22Rv1 (cell line): Measurements from ENCODE around the gene RPS27L.

Experiments
- H3K27ac ChIP-seq: fragments of 450-650 bp; 2 replicates; pipeline ENCODE4 v1.5.1; 2017
- ZFX ChIP-seq: fragments of 450-650 bp; IDR thresholded peaks from 2 replicates; pipeline ENCODE4 v1.6.1; 2017; ENCODE audit warnings: antibody characterized with exemption, borderline replicate concordance
- TF ChIP-seq, protein P1 (sequence below): fragments of 450-650 bp; IDR thresholded peaks from 2 replicates; pipeline ENCODE4 v1.5.1; 2017; ENCODE audit warnings: mild to moderate bottlenecking

Gene RPS27L

DNA sequence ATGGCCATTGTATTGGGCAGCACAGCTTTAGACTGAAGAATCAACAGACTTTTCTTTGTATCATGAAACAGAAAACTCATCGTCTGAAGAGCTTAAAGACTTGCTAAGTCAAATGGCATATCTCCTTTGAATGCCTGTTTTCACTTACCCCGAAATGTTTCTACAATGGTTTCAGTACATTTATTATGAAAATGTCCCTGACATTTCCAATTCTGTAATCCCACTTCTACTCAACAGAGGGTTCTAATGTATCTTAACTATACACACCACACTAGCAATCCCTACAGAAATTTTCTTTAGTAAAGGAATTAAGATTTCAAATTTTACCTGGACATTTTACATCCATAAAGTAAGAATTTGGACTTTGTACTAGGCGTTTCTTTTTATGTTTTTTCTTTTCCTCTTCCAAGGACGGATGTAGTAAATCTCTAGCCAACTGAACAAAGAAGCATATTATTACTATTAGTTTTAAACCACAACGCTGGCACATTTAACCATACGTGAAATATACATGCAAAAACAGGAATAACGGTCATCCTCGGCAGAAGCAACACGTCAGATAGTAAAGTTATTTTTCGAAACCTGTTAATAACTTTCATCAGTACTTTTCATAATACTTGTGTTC is 1.1 kb downstream of the RPS27L start:
- peak overlapping the region; percentile 90 for H3K27ac ChIP-seq

GRCh38 chr15:63155486-63155885 is 1.8 kb downstream of the RPS27L start:
- TF ChIP-seq, protein P1, sequence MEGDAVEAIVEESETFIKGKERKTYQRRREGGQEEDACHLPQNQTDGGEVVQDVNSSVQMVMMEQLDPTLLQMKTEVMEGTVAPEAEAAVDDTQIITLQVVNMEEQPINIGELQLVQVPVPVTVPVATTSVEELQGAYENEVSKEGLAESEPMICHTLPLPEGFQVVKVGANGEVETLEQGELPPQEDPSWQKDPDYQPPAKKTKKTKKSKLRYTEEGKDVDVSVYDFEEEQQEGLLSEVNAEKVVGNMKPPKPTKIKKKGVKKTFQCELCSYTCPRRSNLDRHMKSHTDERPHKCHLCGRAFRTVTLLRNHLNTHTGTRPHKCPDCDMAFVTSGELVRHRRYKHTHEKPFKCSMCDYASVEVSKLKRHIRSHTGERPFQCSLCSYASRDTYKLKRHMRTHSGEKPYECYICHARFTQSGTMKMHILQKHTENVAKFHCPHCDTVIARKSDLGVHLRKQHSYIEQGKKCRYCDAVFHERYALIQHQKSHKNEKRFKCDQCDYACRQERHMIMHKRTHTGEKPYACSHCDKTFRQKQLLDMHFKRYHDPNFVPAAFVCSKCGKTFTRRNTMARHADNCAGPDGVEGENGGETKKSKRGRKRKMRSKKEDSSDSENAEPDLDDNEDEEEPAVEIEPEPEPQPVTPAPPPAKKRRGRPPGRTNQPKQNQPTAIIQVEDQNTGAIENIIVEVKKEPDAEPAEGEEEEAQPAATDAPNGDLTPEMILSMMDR, result no peak
- no peak for TF ChIP-seq ZFX
- no peak overlapping the region; the same call in 1 of the 2 replicates for H3K27ac ChIP-seq

More for the DNA sequence above, 1.1 kb downstream of the RPS27L start:
- TF ChIP-seq, protein P1, result no peak
- no peak for TF ChIP-seq ZFX

GRCh38 chr15:63151665-63152064 is 5.6 kb downstream of the RPS27L start:
- TF ChIP-seq, protein P1, result no peak
- TF ChIP-seq ZFX, result no peak
- H3K27ac ChIP-seq, result no peak overlapping the region

DNA sequence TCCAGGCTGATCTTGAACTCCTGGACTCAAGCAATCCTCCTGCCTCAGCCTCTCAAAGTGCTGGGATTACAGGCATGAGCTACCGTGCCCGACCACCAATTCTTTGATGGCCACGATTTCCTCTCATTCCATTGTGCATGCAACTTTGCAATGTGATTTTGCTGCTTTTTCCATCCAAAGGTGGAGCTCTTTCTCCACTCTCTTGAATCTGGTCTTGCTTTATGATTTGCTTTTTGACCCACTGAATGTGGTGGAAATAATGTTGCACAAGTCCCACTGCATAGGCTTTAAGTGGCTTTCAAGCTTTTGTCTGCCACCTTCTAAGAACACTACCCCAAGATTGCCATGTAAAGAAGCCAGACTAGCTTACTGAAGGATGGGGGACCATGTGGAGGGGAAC is 10.6 kb downstream of the RPS27L start:
- TF ChIP-seq ZFX, result no peak
- TF ChIP-seq, protein P1, result no peak
- H3K27ac ChIP-seq, result no peak overlapping the region

DNA sequence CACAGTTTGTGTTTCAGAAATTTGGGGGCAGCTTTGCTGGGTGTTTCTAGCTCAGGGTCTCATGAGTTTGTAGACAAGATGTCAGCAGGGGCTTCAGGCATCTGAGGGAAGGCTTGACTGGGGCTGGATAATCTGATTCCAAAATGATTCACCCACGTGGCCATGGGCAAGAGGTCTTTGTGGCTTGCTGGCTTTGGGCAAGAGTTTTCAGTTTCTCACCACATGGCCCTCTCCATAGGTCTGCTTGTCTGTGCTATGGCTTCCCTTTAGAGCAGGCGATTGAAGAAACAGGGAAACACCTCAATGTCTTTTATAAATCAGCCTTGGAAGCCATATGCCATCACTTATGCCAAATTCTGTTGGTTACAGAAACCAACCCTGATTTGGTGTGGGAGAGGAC is 11.9 kb downstream of the RPS27L start:
- no peak overlapping the region for H3K27ac ChIP-seq
- TF ChIP-seq, protein P1, result no peak
- no peak for TF ChIP-seq ZFX

DNA sequence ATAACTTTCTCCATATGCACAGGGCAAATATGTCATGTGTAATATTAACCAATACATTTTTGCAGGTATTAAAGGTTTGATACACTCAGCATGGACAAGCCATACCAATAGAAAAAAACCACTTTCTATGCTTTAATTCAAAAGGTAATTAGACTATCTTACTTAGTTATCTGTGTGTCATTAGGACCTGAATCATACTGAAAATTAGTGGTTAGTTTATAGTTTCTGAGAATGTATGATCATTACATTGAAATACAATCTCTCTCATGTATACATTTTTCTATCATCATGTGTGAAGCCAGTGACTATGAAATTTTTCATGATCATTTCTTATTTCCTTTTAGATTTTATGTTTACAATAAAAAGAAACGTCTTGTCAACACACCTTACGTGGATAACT is 16.3 kb downstream of the RPS27L start:
- TF ChIP-seq, protein P1, result no peak
- TF ChIP-seq ZFX, result no peak
- H3K27ac ChIP-seq, result no peak overlapping the region

GRCh38 chr15:63136742-63137141 is 20.5 kb downstream of the RPS27L start:
- no peak overlapping the region for H3K27ac ChIP-seq
- no peak for TF ChIP-seq ZFX
- TF ChIP-seq, protein P1, result no peak
